T-helper 2 cell (primary cell): ENCODE results near the gene TNFSF15.

Source experiments
- DNase-seq, 5 experiments: peaks; one replicate each; pipeline versions ENCODE4 v3.0.0 to v3.0.0-alpha.2; 2012 to 2022

TNFSF15 gene

GRCh38 chr9:114787214-114787613 lies 18.6 kb downstream of the TNFSF15 start:
- DNase-seq: no peak

DNA sequence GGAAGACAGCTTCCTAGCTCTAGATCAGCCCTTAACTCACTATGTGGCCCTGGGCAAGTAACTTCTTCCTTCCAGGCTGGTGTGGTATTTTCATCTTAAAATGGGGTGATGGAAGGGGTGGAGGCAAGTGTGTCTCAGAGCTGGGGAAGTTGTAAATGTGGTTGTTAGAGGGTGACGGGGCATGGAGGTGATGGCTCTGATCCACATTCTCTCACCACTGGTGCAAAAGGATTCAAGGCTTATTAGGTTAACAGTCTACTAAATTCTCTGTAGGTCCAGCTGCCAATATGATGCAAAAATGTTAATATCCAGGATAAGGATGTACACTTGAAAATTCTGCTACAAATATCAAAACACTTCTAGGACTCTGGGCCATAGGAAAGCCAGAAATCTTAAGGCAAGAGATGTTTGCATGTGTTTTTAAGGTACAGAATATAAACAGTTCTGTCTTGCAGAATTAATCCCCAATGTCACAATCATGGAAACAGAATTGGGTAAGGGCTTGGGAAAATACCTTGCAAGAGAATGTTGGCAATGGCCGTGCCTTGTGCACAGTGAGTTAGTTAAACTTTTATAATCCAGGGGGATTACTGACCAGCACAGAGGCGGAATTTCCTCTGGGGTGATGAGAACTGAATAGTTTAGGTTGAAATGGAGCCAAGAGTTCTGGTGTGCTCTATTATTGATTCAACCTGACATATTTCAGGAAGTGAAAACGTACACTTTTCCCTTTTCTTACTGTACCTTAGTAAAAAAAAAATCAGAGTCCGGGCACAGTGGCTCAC lies 19.8 kb downstream of the TNFSF15 start:
- no peak for DNase-seq

- no peak for DNase-seq
Measured at GRCh38 chr9:114784721-114785279, 21.0 kb downstream of the TNFSF15 start.

DNA sequence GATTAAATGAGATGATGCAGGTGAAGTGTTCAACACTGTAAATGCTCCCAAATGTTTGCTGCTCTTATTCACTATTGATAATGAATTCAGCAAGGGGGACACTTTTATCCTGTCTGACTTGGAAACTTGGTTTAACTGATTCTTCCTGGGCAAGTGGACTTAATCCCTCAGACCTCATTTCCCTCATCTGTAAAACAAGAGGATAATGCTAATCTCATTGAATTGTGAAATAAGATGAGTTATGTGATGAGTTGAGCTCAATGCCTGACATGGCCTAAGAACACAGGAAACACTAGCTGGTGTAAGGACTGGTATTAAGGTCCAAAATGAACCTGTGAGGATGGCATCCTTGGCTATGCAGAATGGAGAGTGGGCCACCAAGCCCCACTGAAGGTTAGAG lies 23.3 kb downstream of the TNFSF15 start:
- DNase-seq: no peak

DNA sequence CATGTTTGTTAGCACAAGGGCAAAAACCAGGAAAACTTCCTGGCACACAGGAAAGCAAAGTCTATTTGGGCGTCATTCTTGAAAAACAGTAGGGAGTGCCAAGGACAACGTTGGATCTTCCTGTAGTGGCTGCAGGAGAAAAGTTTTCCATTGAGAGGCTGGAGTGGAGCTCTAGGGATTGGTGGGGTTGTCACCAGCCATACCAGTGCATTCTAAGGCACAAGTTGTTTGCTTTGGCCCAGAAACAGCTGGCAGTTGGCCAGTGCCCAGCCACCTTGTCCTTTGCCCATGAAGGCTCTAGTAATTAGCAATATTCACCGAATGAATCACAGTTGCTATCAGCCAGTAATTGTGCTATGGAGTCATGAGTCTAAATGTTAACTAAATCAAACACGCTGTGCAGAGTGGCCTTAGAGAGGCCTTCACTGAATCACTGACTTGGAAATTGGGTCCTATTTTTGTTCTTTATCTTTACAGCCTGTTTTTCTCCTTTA lies 26.4 kb downstream of the TNFSF15 start:
- no peak for DNase-seq

DNA sequence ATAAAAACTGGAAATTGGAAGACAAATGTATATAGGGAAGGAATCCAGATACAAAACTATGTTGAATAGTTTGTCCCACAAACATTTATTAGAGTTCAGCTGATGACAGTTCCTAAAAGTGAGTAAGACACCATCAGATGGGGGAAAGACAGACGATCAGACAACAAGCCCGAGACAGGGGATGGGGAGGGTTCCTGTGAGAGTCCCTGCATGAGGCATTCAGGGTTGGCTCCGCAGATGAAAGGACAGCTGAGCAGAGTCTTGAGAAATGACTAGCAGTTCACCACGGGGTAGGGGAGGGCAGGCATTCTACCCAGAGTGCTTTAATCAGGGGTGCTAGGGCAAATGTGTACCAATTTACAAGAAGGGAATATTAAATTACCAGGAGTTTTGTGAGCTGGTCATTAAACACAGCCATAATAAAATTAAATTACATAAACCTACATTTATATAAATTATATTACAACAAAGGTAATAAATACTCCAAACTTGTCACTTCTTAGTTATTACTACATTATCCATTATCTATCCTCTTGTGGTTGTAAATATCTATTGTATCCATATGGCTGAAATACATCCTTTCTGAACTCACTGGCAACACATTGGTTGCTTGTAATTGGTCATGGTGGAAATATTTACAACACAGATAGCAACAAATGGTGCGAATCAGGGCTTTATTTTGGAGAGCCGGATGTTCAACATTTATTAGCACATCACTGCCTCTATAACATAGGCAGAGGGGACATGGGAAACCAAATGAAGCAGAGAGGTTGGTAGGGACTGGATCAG lies 27.8 kb downstream of the TNFSF15 start:
- peak in 2 of 5 experiments; percentile 7 to 12 for DNase-seq

- DNase-seq: no peak
Measured at GRCh38 chr9:114776683-114777399, 29.0 kb downstream of the TNFSF15 start.

DNA sequence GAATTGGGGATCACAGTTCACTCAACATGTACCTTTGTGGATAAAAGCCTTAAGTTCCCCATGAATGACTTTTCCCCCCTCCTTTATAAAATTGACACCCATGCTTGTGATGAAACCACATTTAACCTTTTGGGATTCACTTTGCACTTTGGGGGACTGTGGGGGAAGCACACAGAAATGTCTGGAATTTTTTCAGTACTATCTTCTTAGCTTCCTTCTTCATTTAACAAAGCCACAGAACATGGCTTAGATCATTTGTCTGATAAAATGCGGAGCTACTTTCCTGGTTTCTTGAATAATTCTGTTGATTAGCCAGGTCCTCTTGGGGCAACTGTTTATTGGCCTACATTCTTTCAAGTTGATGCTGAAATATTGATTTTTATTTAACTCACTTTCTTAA lies 29.9 kb downstream of the TNFSF15 start:
- no peak for DNase-seq

GRCh38 chr9:114775121-114775520 lies 30.7 kb downstream of the TNFSF15 start:
- no peak for DNase-seq

DNA sequence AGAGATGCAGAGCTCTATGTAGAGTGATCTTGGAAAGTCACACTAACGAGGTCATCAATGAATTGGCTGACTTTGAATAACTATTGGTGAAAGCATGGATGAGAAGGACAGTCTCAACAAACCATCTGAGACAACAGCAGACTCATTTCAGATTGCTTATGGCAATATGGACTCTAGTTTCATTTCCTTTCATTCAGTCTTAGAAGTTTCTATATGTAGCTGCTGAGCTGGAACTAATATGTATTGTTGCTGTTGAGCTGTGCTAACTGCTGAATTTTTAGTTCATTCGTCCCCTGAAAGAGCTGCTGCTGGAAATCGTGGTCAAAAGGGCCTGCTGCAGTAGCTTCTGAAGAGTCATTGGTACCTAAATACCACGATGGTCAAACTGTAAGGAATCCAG lies 31.3 kb downstream of the TNFSF15 start:
- DNase-seq: peak in 1 of 5 experiments; percentile 11

DNA sequence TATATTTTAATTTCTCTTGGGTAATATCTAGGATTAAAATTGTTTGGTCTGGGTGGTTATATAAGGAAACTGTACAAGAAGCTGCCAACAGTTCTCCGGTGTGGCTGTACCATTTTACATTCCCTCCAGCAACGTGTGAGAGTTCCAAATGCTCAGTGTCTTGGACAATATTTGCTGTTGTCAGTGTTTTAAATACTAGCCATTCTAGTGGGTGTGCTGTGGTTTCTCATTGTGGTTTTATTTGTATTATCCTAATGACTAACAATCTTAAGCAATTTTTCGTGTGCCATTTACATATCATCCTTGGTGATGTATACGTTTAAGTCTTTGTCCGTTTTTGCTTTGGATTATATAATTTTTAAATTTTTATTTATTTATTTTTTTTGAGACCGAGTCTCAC lies 34.0 kb downstream of the TNFSF15 start:
- no peak for DNase-seq

DNA sequence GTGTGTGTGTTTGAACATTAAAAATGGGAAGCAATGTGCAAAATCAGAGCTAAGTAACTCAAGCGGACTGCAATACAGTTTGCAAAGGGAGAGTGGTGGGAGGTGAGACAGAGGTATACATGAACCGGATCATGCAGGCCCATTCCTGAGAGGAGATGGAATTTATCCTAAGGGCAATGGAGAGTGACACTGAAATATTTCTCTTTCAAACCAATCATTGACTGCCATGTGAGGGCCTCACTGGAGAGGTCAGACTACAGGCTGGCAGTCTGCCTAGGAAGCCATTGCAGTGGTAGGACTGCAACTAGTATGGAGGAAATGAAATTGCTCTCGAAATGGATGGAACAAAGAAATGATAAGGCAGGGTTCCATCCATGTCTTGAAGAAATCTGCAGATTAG lies 34.8 kb downstream of the TNFSF15 start:
- no peak for DNase-seq

- peak in 1 of 5 experiments; percentile 70 for DNase-seq
Measured at GRCh38 chr9:114769624-114770023, 36.2 kb downstream of the TNFSF15 start.

- no peak for DNase-seq
Measured at GRCh38 chr9:114763220-114763619, 42.6 kb downstream of the TNFSF15 start.

DNA sequence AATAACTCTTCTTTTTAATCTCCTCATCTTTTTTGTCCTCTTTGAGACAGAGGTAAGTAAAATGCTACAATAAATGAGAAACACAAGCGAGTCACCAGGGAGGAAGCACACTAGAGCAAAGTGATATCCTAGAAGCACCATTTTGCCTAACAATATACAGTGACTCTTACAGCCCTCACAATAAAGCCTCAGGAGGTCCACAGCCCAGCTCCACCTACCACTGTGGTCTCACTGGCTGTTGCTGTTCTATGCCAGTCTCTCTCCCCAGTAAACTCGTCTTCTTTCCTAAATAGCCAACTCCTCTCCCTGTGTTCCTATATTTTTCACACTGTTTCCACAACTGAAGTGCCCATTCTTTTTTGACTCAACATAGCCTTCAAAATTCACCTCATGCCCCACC lies 44.3 kb downstream of the TNFSF15 start:
- DNase-seq: no peak

GRCh38 chr9:114759512-114760341 lies 46.1 kb downstream of the TNFSF15 start:
- DNase-seq: no peak

GRCh38 chr9:114757984-114758383 lies 47.9 kb downstream of the TNFSF15 start:
- no peak for DNase-seq

DNA sequence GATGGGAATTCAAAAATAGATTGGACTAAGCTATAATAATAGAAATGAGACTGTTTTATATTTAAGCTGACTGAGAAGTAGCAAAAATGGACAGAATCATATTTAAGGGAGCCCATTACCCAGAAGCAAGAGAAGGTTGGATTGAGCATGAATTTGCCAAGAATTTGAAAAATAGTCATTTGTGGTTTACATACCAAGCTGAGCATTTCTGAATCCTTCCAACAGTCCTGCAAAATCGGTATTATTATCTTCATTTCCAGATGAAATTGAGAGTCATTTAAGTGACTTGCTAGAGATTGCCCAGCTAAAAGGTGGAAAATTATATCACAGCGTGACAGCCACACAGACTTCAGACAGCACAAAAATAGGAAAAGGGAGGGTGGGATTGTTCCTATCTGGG lies 48.4 kb downstream of the TNFSF15 start:
- DNase-seq: no peak

GRCh38 chr9:114756920-114757319 lies 48.9 kb downstream of the TNFSF15 start:
- DNase-seq: no peak

GRCh38 chr9:114754581-114754980 lies 51.3 kb downstream of the TNFSF15 start:
- DNase-seq: no peak

DNA sequence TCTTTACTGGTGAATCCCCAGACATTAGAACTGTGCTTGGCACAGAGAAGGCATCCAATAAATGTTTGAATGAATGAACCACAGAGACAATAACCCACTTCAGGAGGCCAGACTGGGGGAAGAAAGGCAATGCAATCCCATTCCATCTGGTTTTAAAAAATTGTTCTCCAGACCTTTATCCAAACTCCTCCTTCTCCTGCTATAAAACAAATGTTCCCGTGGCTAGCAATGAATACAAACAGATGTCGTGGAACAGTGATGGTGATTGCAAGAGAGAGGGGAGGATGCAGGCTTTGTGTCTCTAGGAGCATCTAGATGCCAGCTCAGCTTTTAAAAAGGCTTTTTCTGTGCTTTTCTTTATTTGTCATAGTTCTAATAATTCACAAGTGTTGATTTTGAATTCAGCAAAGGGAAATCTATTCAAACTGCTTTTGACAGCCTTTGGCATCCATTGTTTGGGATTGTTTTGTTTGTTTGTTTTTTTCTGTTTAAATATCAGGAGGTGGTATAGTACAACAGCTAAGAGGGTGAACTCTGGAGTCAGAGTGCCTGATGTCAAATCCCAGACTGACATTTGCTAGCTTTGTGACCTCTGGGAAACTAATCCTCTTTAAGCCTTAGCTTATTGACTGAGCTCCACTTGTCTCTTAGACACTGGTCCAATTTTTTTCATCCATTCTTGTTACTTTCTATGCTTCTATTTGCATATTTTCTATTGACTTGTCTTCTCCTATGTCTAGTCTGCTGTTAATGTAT lies 59.1 kb downstream of the TNFSF15 start:
- no peak for DNase-seq
